Measurements from ENCODE around the gene PSMA6.
A peak's percentile ranks its signal among the peaks of the same experiment; 100 is the strongest.
"Not testable (repeated sequence)": the region's sequence is repeated elsewhere in the genome, so short reads cannot be mapped to it uniquely, and the experiment has no call there.

PSMA6 gene

DNA sequence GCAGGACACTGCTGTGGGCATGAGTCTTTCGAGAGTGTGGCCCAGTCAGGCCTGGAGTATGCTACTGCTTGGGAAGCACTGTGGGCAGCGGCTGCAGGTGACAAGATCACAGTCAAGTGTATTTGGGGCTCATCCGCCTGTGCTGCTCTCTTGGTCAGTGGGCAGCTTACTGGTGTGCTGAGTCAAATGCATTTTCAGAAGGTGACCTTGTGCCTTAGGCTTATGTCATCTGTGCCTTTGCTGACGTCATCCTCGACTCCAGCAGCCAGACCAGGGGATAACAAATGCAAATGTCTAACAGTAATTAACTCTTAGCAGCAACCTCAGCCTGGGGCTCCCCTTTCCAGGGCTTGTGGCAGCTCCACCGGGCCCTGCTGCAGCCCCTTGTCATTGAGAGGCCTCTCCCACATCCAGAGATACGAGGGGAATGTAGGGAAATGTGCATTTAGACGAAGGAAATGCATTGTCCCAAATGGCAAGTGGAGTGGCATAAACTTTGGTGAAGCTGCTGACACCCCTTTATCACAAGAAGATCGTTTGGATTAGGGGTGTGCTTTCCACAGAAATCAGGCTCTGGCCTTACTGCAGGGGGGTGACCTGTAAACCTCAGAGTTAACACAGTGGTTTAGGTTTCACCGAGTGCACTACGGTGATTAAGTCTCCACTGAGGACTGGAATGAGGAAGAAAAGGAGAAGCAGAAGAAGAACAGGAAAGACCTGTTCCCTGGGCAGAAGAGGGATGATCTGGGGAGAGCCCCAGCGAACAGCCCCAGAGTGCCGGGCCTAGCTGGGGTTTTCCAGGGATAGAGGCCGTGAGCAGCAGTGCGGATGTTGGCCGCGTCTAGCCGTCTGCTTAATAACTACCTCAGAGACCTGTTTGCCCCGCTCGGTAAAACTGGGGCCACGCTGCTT lies 39.7 kb downstream of the PSMA6 start:
- Mint-ChIP-seq H3K36me3 (no peaks in the 10 kb centered on the region), H3K9me3 (ENCODE audit: low read depth) (no peaks in the 10 kb centered on the region), H3K4me3 (no peak overlapping the region), H3K4me1 (ENCODE audit: low read depth) (peaks cover 31% of the 10 kb centered on the region), H3K27ac (peak overlapping the region; percentile 92), H3K27me3 (no peaks in the 10 kb centered on the region)

- Mint-ChIP-seq H3K36me3 (no peaks in the 10 kb centered on the region), H3K4me1 (ENCODE audit: low read depth) (peaks cover 31% of the 10 kb centered on the region), H3K27ac (peak overlapping the region; percentile 92), H3K9me3 (ENCODE audit: low read depth) (no peaks in the 10 kb centered on the region), H3K4me3 (peak overlapping the region; percentile 75), H3K27me3 (no peaks in the 10 kb centered on the region)
These were observed 40.5 kb downstream of the PSMA6 start for GRCh38 chr14:35332517-35333263.

DNA sequence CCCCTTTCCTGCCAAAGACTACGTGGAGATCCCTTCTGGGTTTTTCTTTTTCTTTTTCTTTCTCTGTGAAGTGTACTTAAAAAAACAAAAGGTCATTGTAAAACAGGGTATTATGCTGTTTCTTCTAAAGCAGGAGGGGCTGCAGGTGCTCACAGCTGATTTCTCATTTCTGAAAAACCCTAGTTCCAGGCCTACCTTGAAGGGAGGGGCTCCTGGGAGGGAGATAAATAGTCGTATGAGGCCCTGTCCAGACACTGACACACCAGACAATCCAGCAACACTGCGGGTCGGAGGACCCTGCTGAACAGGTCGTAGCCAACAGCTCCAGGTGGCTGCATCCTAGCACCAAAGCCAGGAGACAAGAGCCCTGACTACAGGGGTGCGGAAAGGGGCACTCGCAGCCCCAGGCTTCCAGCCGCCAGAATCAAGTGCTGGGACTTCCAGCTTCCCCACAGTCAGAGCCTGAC lies 41.1 kb downstream of the PSMA6 start:
- H3K4me3 Mint-ChIP-seq: peak overlapping the region; percentile 75
- H3K9me3 Mint-ChIP-seq (ENCODE audit: low read depth): no peaks in the 10 kb centered on the region
- no peaks in the 10 kb centered on the region for H3K36me3 Mint-ChIP-seq
- H3K27ac Mint-ChIP-seq: peak overlapping the region; percentile 92
- H3K4me1 Mint-ChIP-seq (ENCODE audit: low read depth): peaks cover 31% of the 10 kb centered on the region
- no peaks in the 10 kb centered on the region for H3K27me3 Mint-ChIP-seq

- Mint-ChIP-seq H3K27me3 (no peaks in the 10 kb centered on the region), H3K27ac (peak overlapping the region; percentile 92), H3K4me3 (peak overlapping the region; percentile 75), H3K36me3 (no peaks in the 10 kb centered on the region), H3K4me1 (ENCODE audit: low read depth) (peaks cover 31% of the 10 kb centered on the region), H3K9me3 (ENCODE audit: low read depth) (no peaks in the 10 kb centered on the region)
These were observed 41.9 kb downstream of the PSMA6 start for GRCh38 chr14:35333797-35334743.

GRCh38 chr14:35335388-35336092 lies 43.4 kb downstream of the PSMA6 start:
- Mint-ChIP-seq H3K9me3 (ENCODE audit: low read depth) (no peaks in the 10 kb centered on the region), H3K27me3 (no peaks in the 10 kb centered on the region), H3K4me1 (ENCODE audit: low read depth) (peaks cover 42% of the 10 kb centered on the region), H3K4me3 (no peak overlapping the region), H3K36me3 (no peaks in the 10 kb centered on the region), H3K27ac (no peak overlapping the region)

GRCh38 chr14:35336171-35336493 lies 44.0 kb downstream of the PSMA6 start:
- peaks cover 44% of the 10 kb centered on the region for H3K4me1 Mint-ChIP-seq (ENCODE audit: low read depth)
- not testable (repeated sequence) for H3K9me3 Mint-ChIP-seq (ENCODE audit: low read depth); H3K4me3 Mint-ChIP-seq; H3K36me3 Mint-ChIP-seq; H3K27me3 Mint-ChIP-seq; H3K27ac Mint-ChIP-seq

- Mint-ChIP-seq H3K36me3 (no peaks in the 10 kb centered on the region), H3K27ac (no peak overlapping the region), H3K4me3 (no peak overlapping the region), H3K9me3 (ENCODE audit: low read depth) (no peaks in the 10 kb centered on the region), H3K27me3 (no peaks in the 10 kb centered on the region), H3K4me1 (ENCODE audit: low read depth) (peaks cover 48% of the 10 kb centered on the region)
These were observed 44.5 kb downstream of the PSMA6 start for GRCh38 chr14:35336494-35337268.

DNA sequence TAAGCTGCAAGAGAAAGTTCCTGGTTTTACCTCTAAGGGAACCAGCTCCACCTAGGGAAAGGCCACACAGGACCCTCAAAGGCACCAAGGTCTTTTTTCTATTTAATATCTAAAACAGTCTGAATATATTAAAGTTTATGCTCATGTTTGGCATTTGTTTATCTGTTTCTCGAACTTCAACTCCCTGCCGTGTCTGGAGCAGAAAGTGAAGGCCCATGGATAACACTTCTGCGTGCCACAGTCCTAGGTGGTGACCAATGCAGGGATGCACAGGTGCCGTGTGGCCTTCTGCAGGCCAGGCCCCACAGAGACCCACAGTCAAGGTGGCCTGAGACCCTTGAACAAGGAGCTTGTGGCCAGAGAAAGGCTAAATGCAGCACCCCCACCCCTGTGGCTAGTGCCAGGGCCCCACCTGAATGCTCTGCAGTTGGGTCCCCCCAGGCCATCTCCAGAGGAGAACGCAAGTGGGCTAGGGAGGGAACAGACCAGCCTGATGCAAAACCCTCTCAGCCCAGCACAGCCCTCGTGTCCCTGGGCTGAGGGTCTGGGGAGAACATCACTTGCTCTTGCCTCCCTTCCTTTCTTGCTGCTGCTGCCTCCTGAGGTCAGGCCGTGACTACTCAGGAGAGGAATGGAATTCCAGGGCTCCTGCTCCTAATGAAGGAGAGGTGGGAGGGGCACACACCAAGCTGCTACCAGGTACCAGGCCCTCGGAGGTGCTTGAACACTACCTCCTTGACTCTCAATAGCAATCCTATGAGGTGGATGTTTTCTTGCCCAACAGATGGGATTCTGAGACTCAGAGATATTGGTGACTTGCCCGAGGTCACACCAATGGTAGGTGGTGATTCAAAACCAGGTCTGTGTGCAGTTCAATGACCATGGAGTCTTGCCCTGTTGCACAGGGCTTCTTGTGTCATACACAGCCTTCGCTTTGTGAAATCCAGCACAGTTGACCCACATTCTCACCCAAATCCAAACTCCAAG lies 45.4 kb downstream of the PSMA6 start:
- Mint-ChIP-seq H3K27me3 (no peaks in the 10 kb centered on the region), H3K27ac (no peak overlapping the region), H3K4me3 (no peak overlapping the region), H3K36me3 (no peaks in the 10 kb centered on the region), H3K9me3 (ENCODE audit: low read depth) (no peaks in the 10 kb centered on the region), H3K4me1 (ENCODE audit: low read depth) (peaks cover 43% of the 10 kb centered on the region)

DNA sequence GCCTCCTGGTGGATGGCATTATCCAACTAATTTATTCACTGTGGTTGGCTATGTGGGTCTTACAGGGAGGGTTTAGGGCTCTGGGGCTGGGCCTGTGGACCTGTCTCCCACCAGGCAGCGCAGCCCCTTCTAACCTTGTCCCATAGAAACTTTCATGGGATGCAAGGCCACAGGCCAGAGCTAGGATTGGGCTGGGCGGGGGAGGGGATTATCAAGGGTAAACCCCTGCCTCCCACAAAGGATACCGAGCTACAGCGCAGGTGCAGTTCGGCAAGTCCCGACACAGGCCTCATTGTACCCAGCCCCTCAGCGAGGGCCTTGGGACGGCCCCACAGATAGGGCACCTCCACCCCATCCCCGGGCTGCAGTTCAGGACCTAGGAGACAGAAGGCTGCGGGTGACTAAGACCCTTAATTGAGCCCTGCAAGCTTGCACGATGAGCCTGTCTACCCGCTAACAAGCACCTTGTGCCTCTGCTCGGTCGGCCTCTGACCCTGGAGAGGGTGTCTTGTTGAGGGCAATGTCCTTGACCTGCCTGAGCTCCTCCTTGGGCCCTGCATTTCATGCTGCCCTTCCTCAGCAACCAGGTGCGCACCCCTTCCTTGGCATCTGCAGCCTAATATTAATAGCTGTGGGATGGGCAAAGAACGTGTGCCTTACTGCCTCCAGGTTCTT lies 46.7 kb downstream of the PSMA6 start:
- peaks cover 32% of the 10 kb centered on the region for H3K4me1 Mint-ChIP-seq (ENCODE audit: low read depth)
- H3K36me3 Mint-ChIP-seq: no peaks in the 10 kb centered on the region
- H3K9me3 Mint-ChIP-seq (ENCODE audit: low read depth): no peaks in the 10 kb centered on the region
- H3K27ac Mint-ChIP-seq: no peak overlapping the region
- H3K4me3 Mint-ChIP-seq: no peak overlapping the region
- no peaks in the 10 kb centered on the region for H3K27me3 Mint-ChIP-seq

- Mint-ChIP-seq H3K4me1 (ENCODE audit: low read depth) (peaks cover 28% of the 10 kb centered on the region), H3K27ac (peak overlapping the region; percentile 34), H3K27me3 (no peaks in the 10 kb centered on the region), H3K4me3 (no peak overlapping the region), H3K9me3 (ENCODE audit: low read depth) (no peaks in the 10 kb centered on the region), H3K36me3 (no peaks in the 10 kb centered on the region)
These were observed 47.7 kb downstream of the PSMA6 start for GRCh38 chr14:35339761-35340406.

DNA sequence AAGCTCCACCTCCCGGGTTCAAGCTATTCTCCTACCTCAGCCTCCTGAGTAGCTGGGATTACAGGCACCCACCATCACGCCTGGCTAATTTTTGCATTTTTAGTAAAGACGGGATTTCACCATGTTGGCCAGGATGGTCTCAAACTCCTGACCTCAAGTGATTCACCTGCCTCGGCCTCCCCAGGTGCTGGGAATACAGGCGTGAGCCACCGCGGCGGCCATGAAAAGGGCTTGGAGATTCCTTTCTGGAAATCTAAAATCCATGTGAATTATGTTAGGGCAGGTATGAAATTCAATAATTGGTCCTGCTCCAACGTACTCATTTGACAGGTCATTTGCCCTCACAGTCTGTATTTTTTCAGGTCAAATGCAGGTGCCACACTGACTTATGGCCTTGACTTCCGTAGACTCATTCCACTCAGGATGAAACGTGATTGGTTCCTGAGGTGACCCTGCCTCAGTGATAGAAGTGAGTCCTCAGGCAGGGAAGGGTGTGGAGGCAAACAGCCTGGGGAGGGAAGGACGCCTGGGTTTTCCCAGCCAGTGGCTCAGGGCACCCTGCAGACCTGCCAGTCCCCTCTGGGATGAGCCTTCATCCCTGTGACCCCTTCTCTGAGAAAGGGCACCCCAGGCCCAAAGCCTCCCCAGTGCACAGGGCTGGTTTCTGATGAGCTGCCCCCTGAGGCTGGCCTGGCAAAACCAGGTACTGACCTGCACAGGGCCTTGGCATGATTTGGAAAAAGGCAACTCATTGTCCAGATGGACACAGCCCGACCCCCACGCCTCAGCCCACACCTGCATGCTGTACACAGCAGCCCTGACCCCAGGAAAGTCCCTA lies 48.7 kb downstream of the PSMA6 start:
- Mint-ChIP-seq H3K4me1 (ENCODE audit: low read depth) (peaks cover 29% of the 10 kb centered on the region), H3K27me3 (no peaks in the 10 kb centered on the region), H3K9me3 (ENCODE audit: low read depth) (no peaks in the 10 kb centered on the region), H3K27ac (no peak overlapping the region), H3K36me3 (no peaks in the 10 kb centered on the region), H3K4me3 (no peak overlapping the region)

Measured in activated naive CD8-positive, alpha-beta T cell (primary cell).